NOMO-1 treated with dmso at 0.1 percent for 144 hours (cell line): ENCODE results near the gene PARVA.

Experiments used
- DNase-seq: peaks from one replicate; lab custom pipeline; 2025; ENCODE audit not compliant: unreplicated experiment; lab: John Stamatoyannopoulos, UW

The PARVA gene

DNA sequence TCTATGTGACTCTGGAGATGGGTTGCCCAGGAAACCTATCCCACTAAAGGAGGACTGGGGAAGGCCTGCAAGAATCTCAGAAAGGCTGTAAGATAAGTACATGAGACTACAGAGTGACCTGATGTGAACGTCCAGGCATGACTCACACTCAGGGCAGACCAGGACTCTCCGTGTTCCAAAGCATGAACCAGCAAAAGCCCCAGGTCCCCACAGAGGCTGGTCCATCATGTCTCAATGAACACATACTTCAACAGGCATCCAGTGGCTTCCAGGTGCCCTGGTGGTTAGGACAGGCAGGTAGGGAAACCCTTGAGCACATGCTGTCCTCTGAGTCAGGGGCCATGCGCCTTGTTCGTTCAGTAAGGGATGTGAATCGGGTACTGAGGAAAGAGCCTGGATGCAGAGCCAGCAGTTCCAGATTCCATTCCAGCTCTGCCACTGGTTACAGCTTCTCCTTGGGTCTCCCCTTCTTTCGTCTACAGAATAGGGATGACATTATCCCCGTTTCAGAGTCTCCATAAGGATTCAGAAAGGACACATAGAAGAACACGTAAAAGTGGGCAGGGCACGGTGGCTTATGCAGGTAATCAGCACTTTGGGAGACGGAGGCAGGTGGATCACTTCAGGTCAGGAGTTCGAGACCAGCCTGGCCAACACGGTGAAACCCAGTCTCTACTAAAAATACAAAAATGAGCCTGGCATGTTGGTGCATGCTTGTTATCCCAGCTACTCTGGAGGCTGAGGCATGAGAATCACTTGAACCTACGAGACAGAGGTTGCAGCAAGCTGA is 167.8 kb downstream of the PARVA start:
- no peak for DNase-seq

- DNase-seq: no peak
These were observed 168.8 kb downstream of the PARVA start for GRCh38 chr11:12546122-12546521.

- DNase-seq: no peak
These were observed 169.3 kb downstream of the PARVA start for GRCh38 chr11:12546660-12547059.

GRCh38 chr11:12547953-12548650 is 170.7 kb downstream of the PARVA start:
- no peak for DNase-seq

GRCh38 chr11:12552692-12553091 is 175.3 kb downstream of the PARVA start:
- no peak for DNase-seq

- DNase-seq: no peak
These were observed 176.8 kb downstream of the PARVA start for GRCh38 chr11:12554122-12554521.

- no peak for DNase-seq
These were observed 178.8 kb downstream of the PARVA start for GRCh38 chr11:12556155-12556554.

DNA sequence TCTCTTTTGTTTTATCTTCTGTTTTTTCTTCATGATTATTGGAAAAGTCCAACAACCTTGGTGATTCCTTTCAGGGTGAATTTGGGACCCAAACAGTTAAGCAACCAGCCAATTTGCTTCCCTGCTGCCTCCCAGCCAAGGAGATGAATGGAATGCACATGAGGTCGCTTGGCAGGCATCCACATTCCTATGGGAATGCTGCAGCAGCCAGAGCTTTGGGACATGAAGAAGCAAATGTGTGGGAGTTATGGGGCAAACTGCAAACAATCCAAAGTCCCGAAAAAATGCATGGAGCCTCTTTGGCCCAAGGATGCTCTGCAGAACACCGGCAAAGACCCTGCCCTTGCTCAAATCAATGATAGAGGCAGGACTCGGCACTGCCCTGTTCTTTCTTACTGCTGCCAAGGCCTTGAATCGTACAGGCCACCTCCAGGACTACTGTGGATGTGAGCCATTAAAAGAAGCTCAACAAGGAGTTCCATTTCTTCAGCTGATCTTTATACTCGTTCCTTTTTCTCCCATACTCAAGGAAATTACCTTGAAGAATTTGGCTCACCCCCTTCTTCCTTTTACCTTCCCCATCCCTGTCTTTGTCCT is 179.5 kb downstream of the PARVA start:
- no peak for DNase-seq

- DNase-seq: no peak
These were observed 181.6 kb downstream of the PARVA start for GRCh38 chr11:12559011-12559410.

DNA sequence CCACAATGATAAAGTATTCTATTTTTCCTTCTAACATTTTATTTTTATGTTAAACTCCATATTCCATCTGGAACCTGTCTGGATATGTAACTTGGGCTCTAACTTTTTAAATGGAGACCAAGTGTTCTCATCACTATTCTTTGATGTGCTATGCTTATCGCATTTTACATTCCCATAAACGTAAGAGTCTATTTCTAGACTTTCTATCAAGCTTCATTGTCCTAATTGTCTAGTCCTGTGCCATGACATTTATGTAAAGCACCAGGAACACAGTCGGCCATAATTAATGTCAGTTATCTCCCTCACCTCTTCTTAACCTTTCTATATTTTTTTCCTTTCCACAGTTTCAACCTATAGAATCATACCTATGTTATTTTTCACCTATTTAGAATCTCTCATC is 183.0 kb downstream of the PARVA start:
- DNase-seq: no peak

GRCh38 chr11:12560861-12561260 is 183.5 kb downstream of the PARVA start:
- no peak for DNase-seq

DNA sequence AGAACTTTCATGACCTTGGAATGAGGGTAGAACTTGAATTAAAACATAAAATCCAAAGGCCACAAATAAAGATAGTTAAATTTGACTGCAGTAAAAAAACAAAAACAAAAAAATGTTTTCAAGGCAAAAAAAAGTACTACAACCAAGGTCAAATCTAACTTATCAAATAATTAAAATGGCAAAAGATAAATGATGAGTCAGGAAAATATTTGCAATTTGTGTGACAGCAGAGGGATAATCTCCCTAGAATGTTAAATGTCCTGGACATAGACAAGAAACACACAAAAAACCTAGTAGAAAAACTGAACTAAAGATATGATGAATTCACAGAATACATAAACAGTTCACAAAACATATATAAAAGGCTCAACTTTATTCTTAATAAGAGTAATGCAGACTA is 186.6 kb downstream of the PARVA start:
- no peak for DNase-seq

GRCh38 chr11:12565406-12565805 is 188.0 kb downstream of the PARVA start:
- DNase-seq: no peak

GRCh38 chr11:12567746-12568460 is 190.5 kb downstream of the PARVA start:
- DNase-seq: no peak

DNA sequence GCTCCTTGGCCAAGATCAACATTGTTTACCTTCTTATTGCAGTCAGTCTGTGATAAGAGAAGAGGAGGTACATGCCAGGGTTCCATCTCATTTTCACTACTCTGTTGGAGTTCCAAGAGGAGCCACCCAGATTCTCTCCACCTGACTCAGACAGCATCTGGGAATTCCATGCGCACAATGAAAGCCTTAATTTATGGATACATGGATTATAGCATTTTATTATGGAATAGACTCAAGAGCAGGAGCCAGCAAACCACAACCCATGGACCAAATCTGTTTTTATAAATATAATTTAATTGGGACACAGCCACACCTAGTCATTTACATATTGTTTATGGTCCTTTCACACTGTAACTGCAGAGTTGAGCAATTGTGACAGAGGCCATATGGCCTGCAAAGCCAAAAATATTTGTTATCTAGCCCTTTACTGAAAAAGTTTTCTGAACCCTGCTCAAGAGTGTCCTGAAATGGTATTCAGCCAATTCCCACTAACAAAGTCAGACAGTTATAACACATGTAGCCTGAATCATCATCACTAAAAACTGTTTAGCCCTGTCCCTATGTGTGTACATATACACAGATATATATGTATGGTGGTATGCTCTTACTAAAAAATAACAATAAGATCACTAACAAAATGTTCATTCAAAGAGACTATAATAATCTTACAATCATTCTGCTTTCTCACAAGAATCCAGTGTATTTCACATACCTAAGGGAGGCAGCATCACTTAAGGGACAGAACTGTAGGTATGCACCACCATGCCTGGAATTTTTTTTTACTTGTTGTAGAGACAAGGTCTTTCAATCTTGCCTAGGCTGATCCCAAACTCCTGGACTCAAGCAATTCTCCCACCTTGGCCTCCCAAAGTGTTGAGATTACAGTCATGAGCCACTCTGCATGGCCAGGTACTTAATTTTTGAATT is 192.4 kb downstream of the PARVA start:
- no peak for DNase-seq

DNA sequence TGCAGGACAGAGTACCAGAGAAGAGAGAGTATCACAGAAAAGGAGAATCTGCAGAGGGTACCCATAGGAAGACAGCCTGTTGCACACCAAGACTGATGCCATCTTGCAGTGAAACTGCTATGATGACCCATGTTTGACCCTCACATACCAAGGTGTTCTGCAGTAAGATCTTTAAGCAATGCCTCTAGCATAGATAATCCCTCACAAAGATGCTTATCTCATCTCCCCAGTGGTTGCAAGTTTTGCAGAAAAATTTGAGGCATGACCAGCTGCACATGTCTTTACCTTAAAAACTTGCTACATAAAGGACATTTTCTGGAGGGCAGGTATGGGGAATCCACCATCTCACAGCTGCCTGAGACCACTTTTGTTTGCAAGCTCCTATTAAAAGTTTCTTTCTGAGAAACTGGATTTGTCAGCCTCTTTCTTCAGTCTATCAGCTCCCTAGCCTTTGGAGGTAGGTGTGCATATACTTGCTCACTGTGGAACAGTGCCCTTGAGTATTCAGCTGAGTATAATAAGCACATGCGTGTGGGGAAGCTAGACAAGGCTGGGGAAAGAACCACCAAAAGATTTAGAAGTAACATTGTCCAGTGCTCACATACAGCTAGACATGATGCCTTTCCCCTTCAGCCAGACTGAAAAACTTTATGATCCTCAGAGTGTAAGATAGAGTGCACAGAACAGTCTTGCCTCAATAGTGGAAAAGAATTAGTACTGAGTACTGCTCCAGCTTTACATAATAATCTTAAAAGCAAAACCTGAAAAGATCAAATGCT is 196.5 kb downstream of the PARVA start:
- no peak for DNase-seq

- no peak for DNase-seq
These were observed 200.6 kb downstream of the PARVA start for GRCh38 chr11:12577725-12578644.

DNA sequence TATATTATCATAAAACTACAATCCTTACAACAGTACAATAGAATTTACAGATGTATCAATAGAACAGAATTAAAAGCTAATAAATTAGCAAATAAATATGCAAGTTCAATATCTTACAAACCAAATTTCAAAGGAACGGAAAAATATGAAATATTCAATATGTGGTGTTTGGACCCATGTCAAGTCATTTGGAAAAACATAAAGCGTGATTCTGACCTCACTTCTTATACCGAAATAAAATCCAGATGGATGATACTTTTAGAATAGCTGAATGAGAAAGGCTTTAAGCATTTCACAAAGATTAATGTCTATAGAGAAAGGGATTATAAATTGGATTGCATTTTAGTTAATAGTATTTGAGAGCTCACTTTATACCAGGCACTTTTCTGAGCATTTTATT is 204.0 kb downstream of the PARVA start:
- DNase-seq: no peak

DNA sequence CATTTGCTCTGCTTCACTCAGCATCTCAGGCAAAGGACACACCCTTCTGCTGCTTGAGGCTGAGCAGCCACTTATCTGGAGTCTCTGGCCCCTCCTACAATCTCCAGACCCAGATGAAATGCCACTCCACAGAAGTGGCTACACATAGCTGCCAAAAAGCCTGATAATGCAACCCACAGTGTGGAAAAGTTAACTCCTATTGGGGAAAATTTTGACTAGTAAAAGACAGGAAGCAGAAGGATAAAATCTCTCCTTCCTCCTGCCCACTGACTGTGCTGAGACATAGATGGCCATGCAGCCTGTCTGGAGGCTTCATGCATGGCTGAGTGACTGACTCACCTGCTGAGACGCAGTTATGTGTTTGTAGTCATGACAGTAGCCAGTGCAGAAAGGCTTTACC is 204.6 kb downstream of the PARVA start:
- DNase-seq: no peak
